ENCODE results near the gene TDRD3.

The TDRD3 gene

GRCh38 chr13:60583196-60583888, 186.3 kb downstream of the TDRD3 start:
- DNase-seq = no peak

DNA sequence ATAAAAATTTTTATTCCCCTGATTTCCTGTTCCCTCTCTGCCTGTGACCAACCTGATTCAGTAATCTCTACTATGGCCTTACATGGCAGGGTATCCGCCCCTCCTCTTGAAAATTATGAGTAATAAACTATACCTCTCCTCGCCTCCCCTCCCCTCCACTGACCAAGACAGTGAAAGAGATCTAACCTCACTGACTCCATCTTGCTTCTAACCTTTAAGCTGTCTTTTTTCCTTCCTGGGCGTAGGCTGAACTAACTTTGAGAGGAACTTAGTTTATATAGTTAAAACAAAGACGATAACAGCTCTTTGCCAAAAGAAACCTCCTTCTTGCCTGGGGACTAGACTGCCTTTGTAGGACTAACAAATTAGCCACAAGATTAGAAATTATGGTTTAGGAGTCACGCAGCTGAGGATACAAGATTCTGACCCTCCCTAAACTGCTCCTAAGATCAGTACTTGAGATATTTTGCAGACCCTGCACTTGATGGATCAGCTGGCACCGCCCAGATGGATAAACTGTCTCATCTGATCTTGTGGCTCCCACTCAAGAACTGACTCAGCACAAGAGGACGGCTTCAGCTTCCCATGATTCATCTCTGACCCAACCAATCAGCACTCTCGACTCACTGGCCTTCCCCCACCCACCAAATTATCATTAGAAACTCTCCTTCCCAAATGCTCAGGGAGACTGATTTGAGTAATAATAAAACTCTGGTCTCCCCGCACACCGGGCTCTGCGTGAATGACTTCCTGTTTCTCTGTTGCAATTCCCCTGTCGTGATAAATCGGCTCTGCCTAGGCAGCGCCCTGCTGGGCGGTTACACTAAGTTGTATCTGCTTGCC, 187.1 kb downstream of the TDRD3 start:
- no peak for DNase-seq

DNA sequence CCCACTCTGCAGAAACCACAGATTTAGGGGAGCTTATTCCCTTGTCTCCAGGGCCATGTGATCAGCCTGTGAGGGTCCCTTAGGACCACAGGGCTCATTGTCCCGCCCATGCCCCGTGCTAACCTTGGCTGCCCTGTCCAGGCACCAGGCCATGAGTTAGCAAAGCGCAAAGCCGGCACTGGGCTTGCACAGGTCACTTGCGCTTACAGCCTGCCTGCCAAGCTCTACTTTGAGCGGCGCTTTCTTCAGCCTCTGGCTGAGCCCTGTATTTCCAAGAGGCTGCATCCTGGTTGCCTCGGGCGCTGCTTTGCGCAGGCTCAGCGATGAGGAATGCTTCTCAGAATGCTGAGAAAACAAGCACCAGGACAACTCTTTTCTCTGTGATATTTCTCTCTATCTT, 188.0 kb downstream of the TDRD3 start:
- no peak for DNase-seq

DNA sequence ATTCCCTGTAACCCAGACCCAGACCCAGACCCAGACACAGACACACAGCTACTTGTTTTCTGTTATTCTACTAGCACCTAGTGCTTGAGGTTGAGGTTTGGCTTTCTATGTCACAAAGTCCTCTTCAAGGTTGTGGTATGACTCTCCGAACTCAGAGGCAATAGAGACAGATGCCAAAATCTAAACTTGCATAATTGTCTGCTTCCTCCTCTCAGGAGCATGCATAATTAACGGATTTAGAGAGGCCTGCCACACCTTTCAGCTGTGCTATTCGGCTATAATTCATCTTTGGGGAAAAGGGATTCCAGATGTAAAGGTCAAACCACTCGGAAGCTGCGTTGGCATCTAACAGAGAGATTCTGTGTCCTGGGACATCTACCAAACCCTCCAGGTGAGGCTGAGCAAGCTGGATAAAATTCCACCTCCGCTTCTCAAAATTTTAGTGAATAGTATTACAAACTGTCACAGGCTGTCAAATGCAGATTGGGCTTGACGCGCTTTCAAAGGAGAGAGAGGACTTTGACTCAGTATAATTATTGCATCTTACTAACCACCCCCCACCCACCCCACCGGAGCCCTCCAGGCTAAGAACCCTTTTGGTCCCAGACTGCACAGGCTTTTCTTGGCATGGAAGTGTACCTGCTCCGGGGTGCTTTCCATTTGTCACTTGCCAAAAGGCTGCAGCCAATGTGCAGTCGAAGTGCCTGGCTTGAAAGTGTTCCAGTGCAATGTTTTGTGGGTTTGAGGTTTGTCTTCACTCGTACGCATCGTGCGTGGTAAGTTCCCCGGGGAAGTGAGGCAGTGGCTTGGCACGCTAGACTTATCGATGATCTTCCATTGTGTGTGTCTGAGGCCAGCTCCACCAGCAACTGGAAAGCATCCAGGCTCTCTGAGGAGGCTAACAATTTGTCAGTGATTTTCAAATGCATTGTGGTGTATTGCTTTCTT, 194.1 kb downstream of the TDRD3 start:
- DNase-seq = no peak

DNA sequence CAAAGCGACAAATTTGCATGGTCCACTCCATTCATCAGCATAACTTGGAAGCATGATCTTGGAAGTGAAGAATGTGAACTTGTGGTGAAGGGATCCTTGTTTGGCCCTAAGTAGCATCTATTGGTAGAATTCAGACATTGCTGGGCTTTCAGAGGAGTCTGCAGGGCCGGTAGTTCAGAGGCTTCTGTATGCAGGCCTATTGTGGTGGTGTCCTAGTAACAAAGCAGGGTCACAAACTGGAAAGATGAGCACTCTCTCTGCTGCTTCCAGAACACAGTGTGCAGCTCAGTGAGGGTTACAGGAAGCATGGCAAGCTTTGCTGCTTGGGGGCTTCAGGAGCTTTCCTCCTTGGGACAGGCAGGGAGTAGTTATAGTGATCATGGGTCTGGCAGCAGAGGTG, 206.0 kb downstream of the TDRD3 start:
- DNase-seq = no peak

DNA sequence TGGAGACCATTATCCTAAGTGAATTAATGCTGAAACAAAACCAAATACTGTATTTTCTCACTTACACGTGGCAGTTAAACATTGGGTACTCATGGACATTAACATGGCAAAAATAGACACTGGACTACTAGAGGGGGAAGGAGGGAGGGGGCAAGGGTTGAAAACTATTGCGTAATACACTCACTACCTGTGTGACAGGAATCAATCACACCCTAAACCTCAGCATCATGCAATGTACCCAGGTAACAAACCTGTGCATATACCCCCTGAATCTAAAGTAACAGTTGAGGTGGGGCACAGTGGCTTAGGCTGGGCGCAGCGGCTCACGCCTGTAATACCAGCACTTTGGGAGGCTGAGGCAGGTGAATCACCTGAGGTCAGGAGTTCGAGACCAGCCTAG, 207.0 kb downstream of the TDRD3 start:
- no peak for DNase-seq

- no peak for DNase-seq
Measured at GRCh38 chr13:60608954-60609353, 211.9 kb downstream of the TDRD3 start.

- DNase-seq = no peak
Measured at GRCh38 chr13:60611523-60611922, 214.5 kb downstream of the TDRD3 start.

GRCh38 chr13:60612593-60612992, 215.6 kb downstream of the TDRD3 start:
- DNase-seq = no peak

DNA sequence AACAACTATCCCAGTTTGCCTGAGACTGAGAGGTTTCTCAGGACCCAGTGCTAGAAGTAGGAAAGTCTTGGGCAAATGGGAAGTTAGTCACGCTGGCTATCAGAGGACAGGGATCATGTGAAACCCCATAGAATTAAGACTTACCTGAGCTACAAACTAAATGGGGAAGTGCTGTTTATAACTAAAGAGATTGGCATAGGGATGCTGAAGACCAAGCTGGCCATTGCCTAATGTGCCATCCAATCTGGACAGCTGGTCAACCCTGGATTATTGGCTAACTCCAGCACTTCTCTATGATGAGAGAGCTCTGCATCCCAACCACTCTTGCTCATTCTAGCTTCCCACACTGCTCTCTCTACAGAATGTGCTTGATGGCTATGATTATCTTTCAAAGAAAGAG, 216.1 kb downstream of the TDRD3 start:
- DNase-seq = no peak

- DNase-seq = no peak
Measured at GRCh38 chr13:60617991-60618733, 221.1 kb downstream of the TDRD3 start.

- no peak for DNase-seq
Measured at GRCh38 chr13:60619461-60619860, 222.4 kb downstream of the TDRD3 start.

DNA sequence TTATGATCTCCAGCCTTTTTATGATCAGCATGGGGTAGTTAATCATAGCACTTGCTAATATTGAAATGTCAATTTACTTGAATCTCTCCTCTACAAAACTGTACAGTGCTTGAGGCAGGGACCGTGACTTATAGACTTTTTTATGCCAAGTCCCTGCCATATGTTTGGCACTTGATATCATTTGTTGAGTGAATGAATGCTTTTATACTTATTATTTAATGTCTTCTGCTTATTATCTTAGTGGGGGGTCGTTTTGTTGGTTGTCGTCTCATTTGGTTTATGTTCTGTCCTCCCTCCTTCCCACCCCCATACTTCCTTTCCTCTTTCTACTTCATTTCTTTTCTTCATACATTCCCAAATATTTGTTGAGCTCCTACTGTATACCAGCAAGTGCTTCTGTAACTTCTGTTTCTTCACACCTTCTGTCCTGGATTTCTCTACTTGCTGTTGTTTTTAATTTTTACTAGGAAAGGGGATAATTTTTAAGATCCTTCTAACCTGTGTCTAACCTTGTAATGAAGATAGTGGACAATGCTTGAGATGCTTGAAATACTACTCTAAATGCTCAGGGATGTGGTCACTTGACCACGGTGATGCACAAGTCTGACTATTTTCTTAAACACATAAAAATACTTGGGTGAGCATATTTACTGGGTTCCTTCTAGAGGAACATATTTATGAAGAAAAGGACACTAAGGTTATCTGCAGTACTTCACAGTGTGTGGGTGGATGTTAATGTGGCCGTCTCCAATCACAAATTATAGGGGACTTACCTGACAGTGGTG, 223.8 kb downstream of the TDRD3 start:
- no peak for DNase-seq

DNA sequence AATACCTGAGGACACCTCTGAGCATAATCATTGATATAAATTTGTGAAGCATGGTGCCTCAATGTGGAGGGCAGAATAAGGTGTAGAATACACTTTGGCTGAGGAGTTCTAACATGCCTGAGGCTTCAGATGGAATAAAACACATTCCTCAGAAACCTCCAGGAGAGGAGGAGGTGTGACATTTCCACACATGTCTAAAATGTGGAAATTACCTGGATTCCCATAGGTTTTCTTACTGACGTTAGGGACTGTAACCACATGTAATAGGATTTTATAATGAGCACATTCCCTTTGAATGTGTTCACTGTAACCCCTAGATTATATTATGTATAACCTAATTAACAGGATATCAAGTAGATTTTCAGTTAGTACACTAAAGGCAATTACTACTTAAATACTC, 226.1 kb downstream of the TDRD3 start:
- DNase-seq = no peak
